ENCODE data around the gene STK11. TPM values are rescaled to one million over a fixed set of nuclear protein-coding genes. Genes with fewer than 3 reads are reported as not detected.

The STK11 gene
- total and polyA plus RNA-seq, 2 donors (not counting 3 experiments of a cell fraction or from before 2014, with no cell fraction given): 39.4 to 75.4 TPM

- H3K4me2 ChIP-seq (ENCODE audit: insufficient read depth, low read length): no peak overlapping the region
- dilution Hi-C loops (cut with MboI; ENCODE audit: extremely low pct_ligation_motif_present, low sequenced_read_pairs) (no loop called here), intact Hi-C loops (cut with micrococcal nuclease) (loop anchor here (5.0 kb wide), 1 partner anchor 160 kb away; the partner anchor contains the start of genes RNU6-2 and TMEM259)
- FAIRE-seq: no peak
- no peaks in the 10 kb centered on the region for H3K79me2 ChIP-seq (ENCODE audit: control insufficient read depth, insufficient read depth, low read length)
- CTCF ChIA-PET: interaction anchor here (0.7 to 1.1 kb wide), 2 partner anchors 10 to 12 kb away, joined by 3 read pairs; no protein-coding TSS in a partner anchor
- no peaks in the 10 kb centered on the region for H3K36me3 ChIP-seq (ENCODE audit: control insufficient read depth in 2 of 2, extremely low read depth in 1 of 2, insufficient read depth in 2 of 2, low read length in 2 of 2)
- no peaks in the 10 kb centered on the region for H4K20me1 ChIP-seq (replicated peaks; ENCODE audit: control insufficient read depth, extremely low read depth, insufficient read depth, low read length)
- no TSS peak for BruUV-seq (replicated peaks)
- H3K9ac ChIP-seq (replicated peaks; ENCODE audit: extremely low read depth, insufficient read depth, low read length): no peak overlapping the region
- DNase-seq (ENCODE audit: low read depth, low spot score): no peak
- no peak for TF ChIP-seq MAX (IDR thresholded peaks at IDR 0.05; ENCODE audit: insufficient read depth, insufficient read length)
- TF ChIP-seq CTCF (IDR thresholded peaks at IDR 0.05; ENCODE audit: extremely low read depth in 1 of 2, insufficient read depth in 1 of 2, low read depth in 1 of 2, low read length in 2 of 2): no peak
- TF ChIP-seq GATA2 (IDR thresholded peaks at IDR 0.05; ENCODE audit: insufficient read depth, insufficient read length, low read depth, low read length): no peak
- TF ChIP-seq POLR2A (IDR thresholded peaks at IDR 0.05; ENCODE audit: low read depth, low read length): no peak
- TF ChIP-seq MYC (IDR thresholded peaks at IDR 0.05; ENCODE audit: low read depth, low read length): no peak
- TF ChIP-seq POLR2AphosphoS5 (IDR thresholded peaks at IDR 0.05; ENCODE audit: insufficient read depth, low read depth, low read length): no peak
- TF ChIP-seq JUN (IDR thresholded peaks at IDR 0.05; ENCODE audit: borderline replicate concordance, insufficient read depth, insufficient read length, low read depth): no peak
- no peak for TF ChIP-seq EZH2 (IDR thresholded peaks at IDR 0.05; ENCODE audit: borderline replicate concordance, low read depth, low read length, severe bottlenecking)
- no peak for TF ChIP-seq FOS (IDR thresholded peaks at IDR 0.05; ENCODE audit: borderline replicate concordance, insufficient read depth, low read length)
- no peaks in the 10 kb centered on the region for H3K9me3 ChIP-seq (replicated peaks; ENCODE audit: control insufficient read depth, insufficient read depth, low read length)
- peaks cover 24% of the 10 kb centered on the region for H3K4me1 ChIP-seq (ENCODE audit: control insufficient read depth, extremely low read depth, insufficient read depth, low read length)
- POLR2A ChIA-PET: no interaction called here
- no peak overlapping the region for H2AFZ ChIP-seq (ENCODE audit: low read depth, low read length)
- no peak overlapping the region for H3K27ac ChIP-seq (ENCODE audit: insufficient read depth, low read depth, low read length)
- H3K27me3 ChIP-seq (ENCODE audit: control insufficient read depth in 2 of 2, insufficient read depth in 2 of 2, low read length in 2 of 2): no peaks in the 10 kb centered on the region
- no peaks in the 10 kb centered on the region for H3K9me1 ChIP-seq (replicated peaks; ENCODE audit: control insufficient read depth, extremely low read depth, insufficient read depth, low read length)
- no peak overlapping the region for H3K4me3 ChIP-seq (replicated peaks in 1 of 3; ENCODE audit: insufficient read depth in 1 of 3, low read depth in 1 of 3, low read length in 3 of 3)
Measured at GRCh38 chr19:1182727-1183126, 22.9 kb upstream of the STK11 start.
